PC-3 (cell line): ENCODE results near the gene LHFPL6.

Experiments used
- EZH2 ChIP-seq: fragments of 300-600 bp; sonication (generic); IDR thresholded peaks from one replicate; pipeline ENCODE4 v1.6.1; 2017; ENCODE audit warnings: antibody characterized with exemption, mild to moderate bottlenecking, low read length; ENCODE audit not compliant: unreplicated experiment
- TF ChIP-seq, protein P1 (sequence below): fragments of 300-600 bp; sonication (generic); conservative IDR thresholded peaks from 2 replicates; pipeline ENCODE4 v1.5.1; 2017; ENCODE audit warnings: antibody characterized with exemption, low read depth, mild to moderate bottlenecking, low read length

DNA sequence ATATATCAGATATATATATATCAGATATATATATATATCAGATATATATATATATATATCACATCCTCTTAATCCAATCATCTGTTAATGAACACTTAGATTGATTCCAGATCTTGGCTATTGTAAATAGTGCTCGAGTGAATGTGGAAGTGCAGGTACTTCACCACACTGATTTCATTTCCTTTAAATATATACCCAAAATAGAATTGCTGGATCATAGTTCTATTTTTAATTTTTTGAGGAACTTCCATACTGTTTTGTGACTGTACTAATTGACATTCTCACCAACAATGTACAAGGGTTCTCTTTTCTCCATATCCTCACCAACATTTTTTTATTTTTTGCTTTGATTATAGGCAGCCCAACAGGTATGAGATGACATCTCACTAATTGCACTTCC, 287.2 kb downstream of the LHFPL6 start:
- TF ChIP-seq, protein P1, sequence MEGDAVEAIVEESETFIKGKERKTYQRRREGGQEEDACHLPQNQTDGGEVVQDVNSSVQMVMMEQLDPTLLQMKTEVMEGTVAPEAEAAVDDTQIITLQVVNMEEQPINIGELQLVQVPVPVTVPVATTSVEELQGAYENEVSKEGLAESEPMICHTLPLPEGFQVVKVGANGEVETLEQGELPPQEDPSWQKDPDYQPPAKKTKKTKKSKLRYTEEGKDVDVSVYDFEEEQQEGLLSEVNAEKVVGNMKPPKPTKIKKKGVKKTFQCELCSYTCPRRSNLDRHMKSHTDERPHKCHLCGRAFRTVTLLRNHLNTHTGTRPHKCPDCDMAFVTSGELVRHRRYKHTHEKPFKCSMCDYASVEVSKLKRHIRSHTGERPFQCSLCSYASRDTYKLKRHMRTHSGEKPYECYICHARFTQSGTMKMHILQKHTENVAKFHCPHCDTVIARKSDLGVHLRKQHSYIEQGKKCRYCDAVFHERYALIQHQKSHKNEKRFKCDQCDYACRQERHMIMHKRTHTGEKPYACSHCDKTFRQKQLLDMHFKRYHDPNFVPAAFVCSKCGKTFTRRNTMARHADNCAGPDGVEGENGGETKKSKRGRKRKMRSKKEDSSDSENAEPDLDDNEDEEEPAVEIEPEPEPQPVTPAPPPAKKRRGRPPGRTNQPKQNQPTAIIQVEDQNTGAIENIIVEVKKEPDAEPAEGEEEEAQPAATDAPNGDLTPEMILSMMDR, result no peak
- TF ChIP-seq EZH2, result no peak
